ENCODE data around the gene PCBD2.

DNA sequence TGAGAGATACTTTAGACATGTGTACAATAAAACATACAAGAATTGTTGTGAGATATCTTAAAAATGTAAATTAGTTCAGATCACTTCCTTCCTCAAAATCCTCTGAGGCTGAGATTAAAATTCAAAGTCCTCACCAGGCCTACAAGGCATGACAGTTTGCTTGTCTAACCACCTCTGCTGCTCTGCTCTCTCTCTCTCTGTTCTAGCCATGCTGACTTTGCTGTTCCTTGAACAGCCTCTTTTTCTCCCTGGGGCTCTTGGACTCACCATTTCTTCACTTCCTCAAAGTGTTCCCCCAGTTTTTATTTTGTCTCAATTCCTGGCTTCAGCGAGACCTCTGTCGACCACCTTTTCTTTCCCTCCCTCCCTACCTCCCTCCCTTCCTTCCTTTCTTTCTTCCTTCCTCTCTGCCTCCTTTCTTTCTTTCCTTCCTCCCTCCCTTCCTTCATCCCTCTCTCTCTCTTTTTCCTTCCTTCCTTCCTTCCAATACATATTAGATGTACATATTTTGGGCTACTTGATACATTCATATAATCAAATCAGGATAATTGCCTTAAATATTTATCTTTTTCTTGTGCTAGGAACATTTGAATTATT lies 89.7 kb downstream of the PCBD2 start:
- TF ChIP-seq, protein P1, sequence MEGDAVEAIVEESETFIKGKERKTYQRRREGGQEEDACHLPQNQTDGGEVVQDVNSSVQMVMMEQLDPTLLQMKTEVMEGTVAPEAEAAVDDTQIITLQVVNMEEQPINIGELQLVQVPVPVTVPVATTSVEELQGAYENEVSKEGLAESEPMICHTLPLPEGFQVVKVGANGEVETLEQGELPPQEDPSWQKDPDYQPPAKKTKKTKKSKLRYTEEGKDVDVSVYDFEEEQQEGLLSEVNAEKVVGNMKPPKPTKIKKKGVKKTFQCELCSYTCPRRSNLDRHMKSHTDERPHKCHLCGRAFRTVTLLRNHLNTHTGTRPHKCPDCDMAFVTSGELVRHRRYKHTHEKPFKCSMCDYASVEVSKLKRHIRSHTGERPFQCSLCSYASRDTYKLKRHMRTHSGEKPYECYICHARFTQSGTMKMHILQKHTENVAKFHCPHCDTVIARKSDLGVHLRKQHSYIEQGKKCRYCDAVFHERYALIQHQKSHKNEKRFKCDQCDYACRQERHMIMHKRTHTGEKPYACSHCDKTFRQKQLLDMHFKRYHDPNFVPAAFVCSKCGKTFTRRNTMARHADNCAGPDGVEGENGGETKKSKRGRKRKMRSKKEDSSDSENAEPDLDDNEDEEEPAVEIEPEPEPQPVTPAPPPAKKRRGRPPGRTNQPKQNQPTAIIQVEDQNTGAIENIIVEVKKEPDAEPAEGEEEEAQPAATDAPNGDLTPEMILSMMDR (IDR thresholded peaks at IDR 0.05), result no peak
- TF ChIP-seq EP300 (IDR thresholded peaks at IDR 0.05) (no peak), POLR2AphosphoS5 (IDR thresholded peaks at IDR 0.05) (no peak), POLR2A (IDR thresholded peaks at IDR 0.05) (no peak)

Measured in sigmoid colon (tissue), 4 donors.